ENCODE data around the gene CSMD2. TPM values are rescaled to one million over a fixed set of nuclear protein-coding genes. Genes with fewer than 3 reads are reported as not detected.

Gene CSMD2
- total and polyA plus RNA-seq, 2 of the 4 experiments (the other 2 are of a cell fraction) = under 0.01 to 0.36 TPM

DNA sequence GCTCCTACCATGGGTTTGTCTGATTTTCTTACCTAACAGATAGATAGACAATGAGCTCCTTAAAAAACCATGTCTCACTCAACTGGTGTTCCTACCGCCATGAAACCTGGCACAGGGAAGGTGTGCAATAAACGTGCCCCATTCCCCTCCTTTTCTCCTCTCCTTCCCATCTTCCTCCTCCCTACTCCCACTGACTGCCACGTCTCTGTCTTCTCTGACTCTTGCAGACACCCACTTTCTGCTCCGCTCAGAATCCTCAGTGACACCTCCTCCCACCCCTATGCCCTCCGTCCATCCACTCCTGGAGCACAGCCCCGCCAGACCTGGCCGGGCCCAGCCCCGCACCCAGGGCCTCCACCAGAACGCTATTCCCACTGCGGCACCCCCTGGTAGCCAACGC is 248.2 kb downstream of the CSMD2 start:
- BruUV-seq (replicated peaks) = no TSS peak
- DNase-seq (no peak), ATAC-seq (ENCODE audit: low read depth) (no peak)
- Histone ChIP-seq H3K56ac (ENCODE audit: extremely low read depth, insufficient read depth, low read length) (no peak overlapping the region), H4K5ac (ENCODE audit: low read depth, low read length) (no peak overlapping the region), H3K14ac (replicated peaks; ENCODE audit: low read depth, low read length) (no peak overlapping the region), H3K18ac (ENCODE audit: low read depth, low read length) (no peak overlapping the region), H3K4me1 (ENCODE audit: control insufficient read depth, insufficient read depth, low read length) (no peaks in the 10 kb centered on the region), H3K4me2 (ENCODE audit: low read depth, low read length) (no peak overlapping the region), H2AK9ac (replicated peaks; ENCODE audit: low read depth, low read length, poor library complexity) (no peak overlapping the region), H4K8ac (ENCODE audit: low read depth in 2 of 2, low read length in 2 of 2) (no peak overlapping the region), H3K9me3 (ENCODE audit: control insufficient read depth, insufficient read depth, low read length) (peaks cover 40% of the 10 kb centered on the region), H4K20me1 (ENCODE audit: insufficient read depth, low read length) (no peaks in the 10 kb centered on the region), H2AFZ (replicated peaks; ENCODE audit: low read length, poor library complexity) (no peak overlapping the region), H3K79me1 (ENCODE audit: low read depth in 1 of 2, low read length in 2 of 2) (no peaks in the 10 kb centered on the region), H4K91ac (ENCODE audit: insufficient read depth, low read depth, low read length) (no peak overlapping the region), H3K9ac (ENCODE audit: low read depth, low read length) (no peak overlapping the region), H3K23ac (ENCODE audit: low read depth, low read length) (no peak overlapping the region), H2BK15ac (ENCODE audit: low read depth, low read length) (no peak overlapping the region), H2BK5ac (ENCODE audit: low read depth, low read length, poor library complexity, severe bottlenecking) (no peak overlapping the region), H2AK5ac (ENCODE audit: low read depth, low read length) (no peak overlapping the region), H2BK20ac (ENCODE audit: low read depth, low read length) (no peak overlapping the region), H3K36me3 (ENCODE audit: control insufficient read depth, insufficient read depth, low read length) (no peaks in the 10 kb centered on the region), H3K4me3 (ENCODE audit: insufficient read depth, low read depth, low read length) (no peak overlapping the region), H3K4ac (ENCODE audit: low read depth, low read length) (no peak overlapping the region), H2BK120ac (ENCODE audit: low read depth, low read length) (no peak overlapping the region), H3K9me1 (ENCODE audit: insufficient read depth, low read length) (no peaks in the 10 kb centered on the region), H3K27me3 (ENCODE audit: control insufficient read depth, insufficient read depth, low read length) (no peaks in the 10 kb centered on the region), H3K27ac (ENCODE audit: insufficient read depth, low read length) (no peak overlapping the region)
- ChIA-PET POLR2A (ENCODE audit: unreplicated experiment) (no interaction called here), CTCF (no interaction called here)
- no peak for TF ChIP-seq MAZ (IDR thresholded peaks at IDR 0.05; ENCODE audit: borderline replicate concordance, low read depth, low read length)
- no peak for TF ChIP-seq FOS (IDR thresholded peaks at IDR 0.05; ENCODE audit: low read depth, low read length)
- TF ChIP-seq RFX5 (IDR thresholded peaks at IDR 0.05; ENCODE audit: low read depth, low read length) = no peak
- TF ChIP-seq, protein P1, sequence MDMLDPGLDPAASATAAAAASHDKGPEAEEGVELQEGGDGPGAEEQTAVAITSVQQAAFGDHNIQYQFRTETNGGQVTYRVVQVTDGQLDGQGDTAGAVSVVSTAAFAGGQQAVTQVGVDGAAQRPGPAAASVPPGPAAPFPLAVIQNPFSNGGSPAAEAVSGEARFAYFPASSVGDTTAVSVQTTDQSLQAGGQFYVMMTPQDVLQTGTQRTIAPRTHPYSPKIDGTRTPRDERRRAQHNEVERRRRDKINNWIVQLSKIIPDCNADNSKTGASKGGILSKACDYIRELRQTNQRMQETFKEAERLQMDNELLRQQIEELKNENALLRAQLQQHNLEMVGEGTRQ (IDR thresholded peaks at IDR 0.05; ENCODE audit: low read depth, low read length) = no peak
- TF ChIP-seq, protein P2, sequence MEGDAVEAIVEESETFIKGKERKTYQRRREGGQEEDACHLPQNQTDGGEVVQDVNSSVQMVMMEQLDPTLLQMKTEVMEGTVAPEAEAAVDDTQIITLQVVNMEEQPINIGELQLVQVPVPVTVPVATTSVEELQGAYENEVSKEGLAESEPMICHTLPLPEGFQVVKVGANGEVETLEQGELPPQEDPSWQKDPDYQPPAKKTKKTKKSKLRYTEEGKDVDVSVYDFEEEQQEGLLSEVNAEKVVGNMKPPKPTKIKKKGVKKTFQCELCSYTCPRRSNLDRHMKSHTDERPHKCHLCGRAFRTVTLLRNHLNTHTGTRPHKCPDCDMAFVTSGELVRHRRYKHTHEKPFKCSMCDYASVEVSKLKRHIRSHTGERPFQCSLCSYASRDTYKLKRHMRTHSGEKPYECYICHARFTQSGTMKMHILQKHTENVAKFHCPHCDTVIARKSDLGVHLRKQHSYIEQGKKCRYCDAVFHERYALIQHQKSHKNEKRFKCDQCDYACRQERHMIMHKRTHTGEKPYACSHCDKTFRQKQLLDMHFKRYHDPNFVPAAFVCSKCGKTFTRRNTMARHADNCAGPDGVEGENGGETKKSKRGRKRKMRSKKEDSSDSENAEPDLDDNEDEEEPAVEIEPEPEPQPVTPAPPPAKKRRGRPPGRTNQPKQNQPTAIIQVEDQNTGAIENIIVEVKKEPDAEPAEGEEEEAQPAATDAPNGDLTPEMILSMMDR (conservative IDR thresholded peaks at IDR 0.05; ENCODE audit: low read depth, low read length) = no peak
- TF ChIP-seq BHLHE40 (IDR thresholded peaks at IDR 0.05; ENCODE audit: low read depth, low read length) = no peak
- no peak for TF ChIP-seq MAFK (IDR thresholded peaks at IDR 0.05; ENCODE audit: low read depth, low read length)
- in situ Hi-C loops (cut with MboI; ENCODE audit: low sequenced_read_pairs) (no loop called here), dilution Hi-C loops (cut with HindIII; ENCODE audit: low sequenced_read_pairs, unreplicated experiment) (no loop called here), intact Hi-C loops (cut with micrococcal nuclease) (no loop called here)
- 100% methylated on average over 1 of the region's 11 CpGs; no CpG with 5 or more reads in 1 of the 2 experiments for WGBS, 2 experiments (ENCODE audit: extremely low coverage in 2 of 2, insufficient read length in 1 of 2)
